HepG2 (cell line): ENCODE data around the gene PAQR7. TPM values are rescaled to one million over a fixed set of nuclear protein-coding genes. Genes with fewer than 3 reads are reported as not detected.

Experiments used
- ARNT ChIP-seq: fragments of 450-650 bp; IDR thresholded peaks from 2 replicates; pipeline ENCODE4 v1.6.1; 2017
- ARNTL ChIP-seq: sonication (generic); formaldehyde crosslinking; IDR thresholded peaks from 2 replicates; pipeline ENCODE4 v1.4.0; 2020; ENCODE audit warnings: mild to moderate bottlenecking, missing genetic modification reagents
- CHD4 ChIP-seq: fragments of 200-600 bp; sonication (generic); IDR thresholded peaks from 2 replicates; pipeline ENCODE4 v1.7.0; 2017; ENCODE audit warnings: mild to moderate bottlenecking, low read length, borderline replicate concordance
- GATAD2A ChIP-seq: IDR thresholded peaks from 2 replicates; pipeline ENCODE4 v1.6.1; 2016
- GMEB1 ChIP-seq: sonication (generic); formaldehyde crosslinking; IDR thresholded peaks from 2 replicates; pipeline ENCODE4 v1.5.1; 2020; ENCODE audit warnings: missing genetic modification reagents, mild to moderate bottlenecking, borderline replicate concordance
- HMGXB4 ChIP-seq, 2 experiments: sonication (generic) in 1 of 2; formaldehyde crosslinking in 1 of 2; IDR thresholded peaks; 2 replicates each; pipeline versions ENCODE4 v1.4.0 to v1.6.1; 2018 to 2020; ENCODE audit warnings: missing genetic modification reagents in 2 of 2, borderline replicate concordance in 1 of 2, low read depth in 1 of 2, mild to moderate bottlenecking in 1 of 2, missing biosample characterization in 1 of 2
- KAT7 ChIP-seq: IDR thresholded peaks from 2 replicates; pipeline ENCODE4 v1.6.1; 2018; ENCODE audit warnings: borderline replicate concordance, missing compliant biosample characterization
- PAX8 ChIP-seq: sonication (generic); formaldehyde crosslinking; IDR thresholded peaks from 2 replicates; pipeline ENCODE4 v1.8.0; 2022; ENCODE audit warnings: mild to moderate bottlenecking, missing genetic modification reagents, borderline replicate concordance
- PHF20 ChIP-seq: sonication (generic); formaldehyde crosslinking; IDR thresholded peaks from 2 replicates; pipeline ENCODE4 v1.5.0; 2020; ENCODE audit warnings: mild to moderate bottlenecking, missing genetic modification reagents
- PRDM15 ChIP-seq: sonication (generic); formaldehyde crosslinking; IDR thresholded peaks from 2 replicates; pipeline ENCODE4 v1.4.0; 2020; ENCODE audit warnings: missing genetic modification reagents
- SMC3 ChIP-seq: IDR thresholded peaks from 2 replicates; pipeline ENCODE4 v1.6.1; 2011; ENCODE audit warnings: low read length, improper control_type of control experiment
- SPEN ChIP-seq: sonication (generic); formaldehyde crosslinking; IDR thresholded peaks from 2 replicates; pipeline ENCODE4 v1.5.1; 2020; ENCODE audit warnings: low read depth, mild to moderate bottlenecking, missing genetic modification reagents
- ZGPAT ChIP-seq: IDR thresholded peaks from 2 replicates; pipeline ENCODE4 v1.6.1; 2016; ENCODE audit warnings: mild to moderate bottlenecking
- ZNF629 ChIP-seq: sonication (generic); formaldehyde crosslinking; conservative IDR thresholded peaks from 2 replicates; pipeline ENCODE4 v1.5.0; 2020; ENCODE audit warnings: missing genetic modification reagents
- ZNF670 ChIP-seq: sonication (generic); formaldehyde crosslinking; IDR thresholded peaks from 2 replicates; pipeline ENCODE4 v1.8.0; 2022; ENCODE audit warnings: mild to moderate bottlenecking, missing genetic modification reagents, borderline replicate concordance
- polyA plus RNA-seq, 8 experiments: library from polyadenylated mRNA; depleted of rRNA in 3 of 8; stranded (reverse) in 7 of 8; unstranded in 1 of 8; fragments of >200 nt; fragmentation: Illumina TruSeq in 4 of 8; extraction: Trizol in 4 of 8; gene quantifications; 2 replicates each; pipeline versions ENCODE4 v1.2.1 to v1.2.3, GENCODE V29; 2011 to 2016; ENCODE audit warnings: low read depth in 4 of 8, missing spikeins in 1 of 8, mixed read lengths in 1 of 8; ENCODE audit not compliant: insufficient read depth in 1 of 8
- total RNA-seq, 5 experiments: library from RNA; depleted of rRNA; stranded (reverse); fragments of >200 nt; fragmentation: Illumina TruSeq; extraction: Trizol; gene quantifications; 2 replicates each; pipeline ENCODE4 v1.2.3, GENCODE V29; 2016; ENCODE audit warnings: low read depth in 1 of 5
- TF ChIP-seq, protein P1 (sequence below): sonication (generic); formaldehyde crosslinking; conservative IDR thresholded peaks from 2 replicates; pipeline ENCODE4 v1.8.1; 2023; ENCODE audit warnings: missing genetic modification reagents

The PAQR7 gene
- total and polyA plus RNA-seq, 2 of the 13 experiments (the other 11 are each of a cell fraction or from before 2014, with no cell fraction given): 13.2 to 16.6 TPM

- no peak for TF ChIP-seq HMGXB4 (CRISPR knock-in tag; IDR thresholded peaks at IDR 0.05; ENCODE audit: borderline replicate concordance in 1 of 2, low read depth in 1 of 2)
- TF ChIP-seq ARNT: no peak
- no peak for TF ChIP-seq CHD4
- 0 out of 2 replicates have a peak, but pooled peaks have one; percentile 4 for TF ChIP-seq PAX8 (CRISPR knock-in tag)
- 0 out of 2 replicates have a peak, but pooled peaks have one; percentile 37 for TF ChIP-seq ZNF670 (CRISPR knock-in tag)
- TF ChIP-seq PHF20: peak; percentile 19; the same call in 1 of the 2 replicates
- no peak for TF ChIP-seq SPEN
- no peak for TF ChIP-seq GATAD2A (CRISPR knock-in tag)
- TF ChIP-seq ZNF629 (CRISPR knock-in tag): 0 out of 2 replicates have a peak, but pooled peaks have one; percentile 0
- peak; percentile 2; the same call in 1 of the 2 replicates for TF ChIP-seq ZGPAT (CRISPR knock-in tag)
- TF ChIP-seq GMEB1: peak; percentile 1; the same call in 1 of the 2 replicates
- peak; percentile 25; the same call in 1 of the 2 replicates for TF ChIP-seq KAT7 (CRISPR knock-in tag)
- no peak for TF ChIP-seq SMC3
- TF ChIP-seq PRDM15 (CRISPR knock-in tag): peak; percentile 14; the same call in 1 of the 2 replicates
- TF ChIP-seq, protein P1, sequence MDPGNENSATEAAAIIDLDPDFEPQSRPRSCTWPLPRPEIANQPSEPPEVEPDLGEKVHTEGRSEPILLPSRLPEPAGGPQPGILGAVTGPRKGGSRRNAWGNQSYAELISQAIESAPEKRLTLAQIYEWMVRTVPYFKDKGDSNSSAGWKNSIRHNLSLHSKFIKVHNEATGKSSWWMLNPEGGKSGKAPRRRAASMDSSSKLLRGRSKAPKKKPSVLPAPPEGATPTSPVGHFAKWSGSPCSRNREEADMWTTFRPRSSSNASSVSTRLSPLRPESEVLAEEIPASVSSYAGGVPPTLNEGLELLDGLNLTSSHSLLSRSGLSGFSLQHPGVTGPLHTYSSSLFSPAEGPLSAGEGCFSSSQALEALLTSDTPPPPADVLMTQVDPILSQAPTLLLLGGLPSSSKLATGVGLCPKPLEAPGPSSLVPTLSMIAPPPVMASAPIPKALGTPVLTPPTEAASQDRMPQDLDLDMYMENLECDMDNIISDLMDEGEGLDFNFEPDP (CRISPR knock-in tag): no peak
- TF ChIP-seq ARNTL: no peak
Measured at GRCh38 chr1:25875856-25876692, 566 bp upstream of the PAQR7 start (continued).
